Islet precursor cell (in vitro differentiated cells): ENCODE measurements around the gene FN1.
"Not testable (repeated sequence)": the region's sequence is repeated elsewhere in the genome, so short reads cannot be mapped to it uniquely, and the experiment has no call there.

Experiments used
- DNase-seq: peaks from one replicate; pipeline ENCODE4 v3.0.0-alpha.2; 2018

The FN1 gene

GRCh38 chr2:215324811-215325210, 111.1 kb downstream of the FN1 start:
- no peak for DNase-seq

GRCh38 chr2:215320679-215321078, 115.2 kb downstream of the FN1 start:
- DNase-seq, result no peak

- DNase-seq, result no peak
Measured at GRCh38 chr2:215320102-215320501, 115.8 kb downstream of the FN1 start.

GRCh38 chr2:215319500-215319899, 116.4 kb downstream of the FN1 start:
- DNase-seq, result no peak

- no peak for DNase-seq
Measured at GRCh38 chr2:215316336-215316735, 119.5 kb downstream of the FN1 start.

GRCh38 chr2:215315301-215315700, 120.6 kb downstream of the FN1 start:
- DNase-seq, result no peak

- DNase-seq, result peak; percentile 52
Measured at GRCh38 chr2:215314896-215315295, 121.0 kb downstream of the FN1 start.

GRCh38 chr2:215313255-215313613, 122.6 kb downstream of the FN1 start:
- DNase-seq, result no peak

- peak; percentile 98 for DNase-seq
Measured at GRCh38 chr2:215311625-215312396, 124.1 kb downstream of the FN1 start, which contains the start of gene ATIC. Gene ATIC (plus strand): TSS chr2:215312059. CDS start chr2:215312143, 84 bp downstream.

GRCh38 chr2:215311259-215311624, 124.6 kb downstream of the FN1 start:
- not testable (repeated sequence) for DNase-seq
